ENCODE measurements around the gene ZC3H12D.

The ZC3H12D gene

DNA sequence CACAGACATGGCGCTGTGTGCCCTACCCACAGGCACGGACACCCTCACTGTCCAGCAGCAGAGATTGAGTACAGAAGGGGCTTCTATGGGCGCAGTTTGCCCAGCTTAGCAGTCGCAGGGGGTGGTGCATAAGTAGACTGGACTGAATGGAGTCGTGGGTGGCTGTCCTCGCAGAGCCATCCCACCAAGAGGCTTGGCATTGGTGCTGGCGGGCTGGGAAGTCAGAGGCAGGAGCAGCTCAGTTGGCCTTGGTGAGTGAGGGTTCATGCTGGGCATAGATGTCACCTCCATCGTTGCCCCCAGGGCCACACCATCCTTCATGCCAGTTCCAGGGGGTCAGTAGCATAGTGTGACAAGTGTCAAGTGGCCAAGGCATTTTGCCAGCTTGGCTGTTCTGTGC lies 59.6 kb downstream of the ZC3H12D start:
- no peak for TF ChIP-seq CTCF (IDR thresholded peaks at IDR 0.05)
- Mint-ChIP-seq H3K27me3 (ENCODE audit: low read depth, poor library complexity) (peaks cover 13% of the 10 kb centered on the region), H3K27ac (no peak overlapping the region), H3K36me3 (ENCODE audit: low read depth) (no peaks in the 10 kb centered on the region), H3K4me1 (peaks cover 31% of the 10 kb centered on the region), H3K9me3 (no peaks in the 10 kb centered on the region), H3K4me3 (no peak overlapping the region)
- no peak for DNase-seq

DNA sequence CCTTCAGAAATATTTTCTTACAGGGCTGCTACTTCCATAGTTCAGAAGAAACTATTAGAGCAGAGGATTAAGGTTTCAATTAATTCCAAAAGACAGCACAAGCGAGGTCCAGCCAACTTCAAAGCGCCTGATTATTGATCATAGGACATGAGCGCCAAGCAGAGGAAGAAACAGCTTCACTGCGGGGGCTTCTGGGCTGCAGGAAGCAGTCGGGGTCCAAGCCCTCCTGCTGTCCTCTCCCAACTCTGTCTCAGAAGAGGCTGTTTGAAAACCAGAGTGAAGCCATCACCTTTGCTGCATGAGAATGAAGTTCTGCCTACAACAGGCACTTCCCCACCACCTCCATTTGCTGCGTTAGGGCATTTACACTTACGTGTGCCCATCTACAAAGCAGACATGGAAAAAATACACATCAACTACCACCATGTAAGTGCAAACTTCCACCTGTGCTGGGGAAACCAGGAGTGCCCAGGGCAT lies 60.8 kb downstream of the ZC3H12D start:
- no peak overlapping the region for H3K4me3 Mint-ChIP-seq
- H3K27ac Mint-ChIP-seq = no peak overlapping the region
- no peaks in the 10 kb centered on the region for H3K36me3 Mint-ChIP-seq (ENCODE audit: low read depth)
- no peaks in the 10 kb centered on the region for H3K9me3 Mint-ChIP-seq
- no peak for TF ChIP-seq CTCF (IDR thresholded peaks at IDR 0.05)
- peaks cover 13% of the 10 kb centered on the region for H3K27me3 Mint-ChIP-seq (ENCODE audit: low read depth, poor library complexity)
- H3K4me1 Mint-ChIP-seq = peaks cover 27% of the 10 kb centered on the region
- no peak for DNase-seq

- no peak overlapping the region for H3K4me3 Mint-ChIP-seq
- no peak for TF ChIP-seq CTCF (IDR thresholded peaks at IDR 0.05)
- DNase-seq = no peak
- peaks cover 9% of the 10 kb centered on the region for H3K27me3 Mint-ChIP-seq (ENCODE audit: low read depth, poor library complexity)
- H3K9me3 Mint-ChIP-seq = no peaks in the 10 kb centered on the region
- no peaks in the 10 kb centered on the region for H3K36me3 Mint-ChIP-seq (ENCODE audit: low read depth)
- no peak overlapping the region for H3K27ac Mint-ChIP-seq
- peaks cover 23% of the 10 kb centered on the region for H3K4me1 Mint-ChIP-seq
Observed at GRCh38 chr6:149422581-149422980, 62.2 kb downstream of the ZC3H12D start.

- H3K36me3 Mint-ChIP-seq (ENCODE audit: low read depth) = peaks cover 7% of the 10 kb centered on the region
Observed at GRCh38 chr6:149421132-149421531, 63.7 kb downstream of the ZC3H12D start.

DNA sequence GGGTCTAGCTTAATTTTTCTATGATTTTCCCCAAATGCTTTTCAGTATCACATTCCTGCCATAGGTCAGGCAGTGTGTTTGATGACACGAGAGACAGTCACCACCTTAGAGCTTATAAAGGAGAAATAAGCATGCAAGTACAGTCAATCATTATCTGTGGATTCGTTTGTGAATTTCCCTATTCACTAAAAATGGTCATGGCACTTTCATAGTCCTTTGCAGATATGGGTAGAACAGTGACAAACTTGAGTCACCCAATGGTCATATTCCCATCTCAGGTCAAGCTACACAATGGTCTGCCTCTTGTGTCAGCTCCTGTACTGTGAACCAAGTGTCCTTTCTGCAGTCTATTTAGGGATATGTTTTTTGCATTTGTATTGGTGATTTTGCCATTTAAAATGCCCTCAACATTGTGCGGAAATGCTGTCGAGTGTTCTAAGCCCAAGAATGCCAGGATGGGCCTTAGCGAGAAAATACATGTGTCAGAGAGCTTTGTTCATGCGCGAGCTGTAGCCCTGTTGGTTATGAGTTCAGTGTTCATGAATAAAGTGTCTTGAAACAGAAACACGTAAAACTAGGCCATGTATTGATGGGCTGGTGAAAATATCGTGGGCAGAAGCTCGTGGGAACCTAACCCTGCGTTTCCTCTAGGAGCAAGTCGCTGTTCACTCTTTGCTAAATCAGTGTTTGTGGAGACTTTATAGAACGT lies 65.0 kb downstream of the ZC3H12D start:
- Mint-ChIP-seq H3K36me3 (ENCODE audit: low read depth) (peaks cover 20% of the 10 kb centered on the region), H3K27ac (no peak overlapping the region), H3K9me3 (peaks cover 23% of the 10 kb centered on the region), H3K4me1 (peaks cover 20% of the 10 kb centered on the region), H3K27me3 (ENCODE audit: low read depth, poor library complexity) (peaks cover 7% of the 10 kb centered on the region), H3K4me3 (no peak overlapping the region)
- no peak for TF ChIP-seq CTCF (IDR thresholded peaks at IDR 0.05)
- no peak for DNase-seq

More at GRCh38 chr6:149421132-149421531, 63.7 kb downstream of the ZC3H12D start:
- Mint-ChIP-seq H3K4me1 (peaks cover 20% of the 10 kb centered on the region), H3K9me3 (peaks cover 10% of the 10 kb centered on the region), H3K4me3 (no peak overlapping the region), H3K27ac (no peak overlapping the region), H3K27me3 (ENCODE audit: low read depth, poor library complexity) (peaks cover 7% of the 10 kb centered on the region)
- TF ChIP-seq CTCF (IDR thresholded peaks at IDR 0.05) = no peak
- DNase-seq = no peak

- Mint-ChIP-seq H3K4me1 (no peaks in the 10 kb centered on the region), H3K27ac (no peak overlapping the region), H3K36me3 (ENCODE audit: low read depth) (peaks cover 55% of the 10 kb centered on the region), H3K9me3 (peaks cover 26% of the 10 kb centered on the region), H3K4me3 (no peak overlapping the region), H3K27me3 (ENCODE audit: low read depth, poor library complexity) (no peaks in the 10 kb centered on the region)
- no peak for DNase-seq
- no peak for TF ChIP-seq CTCF (IDR thresholded peaks at IDR 0.05)
Observed at GRCh38 chr6:149414821-149415220, 70.0 kb downstream of the ZC3H12D start.

All from nephron progenitor cell (in vitro differentiated cells).